ENCODE measurements around the gene ALG8.

Gene ALG8

DNA sequence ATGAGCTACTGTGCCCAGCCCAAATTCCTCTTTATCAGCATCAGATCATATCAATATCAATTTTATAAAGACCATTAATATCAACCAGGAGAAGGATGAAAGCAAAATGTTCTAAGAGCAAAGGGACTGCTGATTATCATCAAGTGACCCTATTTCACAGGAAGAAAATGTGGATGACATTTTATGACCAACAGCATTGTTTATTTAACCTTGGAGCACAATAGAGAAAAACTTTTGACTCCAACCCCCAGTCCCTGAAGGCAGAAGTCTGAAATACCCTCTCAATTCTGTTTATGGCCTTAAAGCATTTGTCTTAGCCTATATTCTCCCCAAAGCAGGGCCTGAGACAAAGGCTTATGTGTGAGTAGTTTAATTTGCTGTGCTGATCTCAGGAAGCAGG, 11.3 kb upstream of the ALG8 start:
- Mint-ChIP-seq H3K4me3 (no peak overlapping the region), H3K27ac (no peak overlapping the region), H3K27me3 (ENCODE audit: low read depth) (no peaks in the 10 kb centered on the region), H3K36me3 (ENCODE audit: low read depth) (peaks cover 14% of the 10 kb centered on the region), H3K9me3 (no peaks in the 10 kb centered on the region), H3K4me1 (no peaks in the 10 kb centered on the region)
- TF ChIP-seq, protein P1, sequence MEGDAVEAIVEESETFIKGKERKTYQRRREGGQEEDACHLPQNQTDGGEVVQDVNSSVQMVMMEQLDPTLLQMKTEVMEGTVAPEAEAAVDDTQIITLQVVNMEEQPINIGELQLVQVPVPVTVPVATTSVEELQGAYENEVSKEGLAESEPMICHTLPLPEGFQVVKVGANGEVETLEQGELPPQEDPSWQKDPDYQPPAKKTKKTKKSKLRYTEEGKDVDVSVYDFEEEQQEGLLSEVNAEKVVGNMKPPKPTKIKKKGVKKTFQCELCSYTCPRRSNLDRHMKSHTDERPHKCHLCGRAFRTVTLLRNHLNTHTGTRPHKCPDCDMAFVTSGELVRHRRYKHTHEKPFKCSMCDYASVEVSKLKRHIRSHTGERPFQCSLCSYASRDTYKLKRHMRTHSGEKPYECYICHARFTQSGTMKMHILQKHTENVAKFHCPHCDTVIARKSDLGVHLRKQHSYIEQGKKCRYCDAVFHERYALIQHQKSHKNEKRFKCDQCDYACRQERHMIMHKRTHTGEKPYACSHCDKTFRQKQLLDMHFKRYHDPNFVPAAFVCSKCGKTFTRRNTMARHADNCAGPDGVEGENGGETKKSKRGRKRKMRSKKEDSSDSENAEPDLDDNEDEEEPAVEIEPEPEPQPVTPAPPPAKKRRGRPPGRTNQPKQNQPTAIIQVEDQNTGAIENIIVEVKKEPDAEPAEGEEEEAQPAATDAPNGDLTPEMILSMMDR (IDR thresholded peaks at IDR 0.05; ENCODE audit: unreplicated experiment in 3 of 3), result no peak

DNA sequence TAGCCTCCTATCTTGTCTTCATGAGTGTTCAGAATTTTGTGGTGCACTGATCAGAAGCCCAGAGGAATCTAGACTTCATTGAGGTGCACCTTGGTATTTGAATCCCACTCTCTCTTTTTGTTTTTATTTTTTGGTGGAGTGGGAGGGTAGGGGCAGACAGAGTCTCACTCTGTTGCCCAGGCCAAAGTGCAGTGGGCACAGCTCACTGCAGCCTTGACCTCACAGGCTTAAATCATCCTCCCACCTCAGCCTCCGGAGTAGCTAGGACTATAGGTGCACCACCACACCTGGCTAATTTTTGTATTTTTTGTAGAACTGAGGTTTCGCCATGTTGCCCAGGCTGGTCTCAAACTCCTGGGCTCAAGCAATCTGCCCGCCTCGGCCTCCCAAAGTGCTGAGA, 10.9 kb upstream of the ALG8 start:
- Mint-ChIP-seq H3K9me3 (no peaks in the 10 kb centered on the region), H3K4me3 (no peak overlapping the region), H3K4me1 (no peaks in the 10 kb centered on the region), H3K27me3 (ENCODE audit: low read depth) (no peaks in the 10 kb centered on the region), H3K36me3 (ENCODE audit: low read depth) (peaks cover 14% of the 10 kb centered on the region), H3K27ac (no peak overlapping the region)
- TF ChIP-seq, protein P1 (IDR thresholded peaks at IDR 0.05; ENCODE audit: unreplicated experiment in 3 of 3), result no peak

DNA sequence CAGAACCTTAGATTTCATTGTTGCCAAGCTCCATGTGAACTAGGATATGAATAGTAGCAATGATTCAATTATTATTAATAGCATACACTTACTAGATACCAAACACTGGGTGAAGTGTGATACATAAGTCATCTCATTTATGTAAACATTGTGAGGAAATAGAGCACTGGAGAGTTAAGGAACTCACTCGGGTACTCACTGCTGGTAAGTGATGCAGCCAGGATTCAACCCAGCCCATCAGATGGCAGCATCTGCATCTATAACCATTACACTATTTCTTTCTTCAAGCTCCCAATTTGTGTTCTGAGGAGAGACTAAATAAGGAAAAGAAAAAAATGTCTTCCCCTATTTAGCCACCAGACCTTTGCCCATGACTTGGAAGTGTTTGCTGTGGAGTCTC, 10.2 kb upstream of the ALG8 start:
- Mint-ChIP-seq H3K36me3 (ENCODE audit: low read depth) (peaks cover 14% of the 10 kb centered on the region), H3K27ac (no peak overlapping the region), H3K27me3 (ENCODE audit: low read depth) (no peaks in the 10 kb centered on the region), H3K4me1 (no peaks in the 10 kb centered on the region), H3K9me3 (no peaks in the 10 kb centered on the region), H3K4me3 (no peak overlapping the region)
- TF ChIP-seq, protein P1 (IDR thresholded peaks at IDR 0.05; ENCODE audit: unreplicated experiment in 3 of 3), result no peak

DNA sequence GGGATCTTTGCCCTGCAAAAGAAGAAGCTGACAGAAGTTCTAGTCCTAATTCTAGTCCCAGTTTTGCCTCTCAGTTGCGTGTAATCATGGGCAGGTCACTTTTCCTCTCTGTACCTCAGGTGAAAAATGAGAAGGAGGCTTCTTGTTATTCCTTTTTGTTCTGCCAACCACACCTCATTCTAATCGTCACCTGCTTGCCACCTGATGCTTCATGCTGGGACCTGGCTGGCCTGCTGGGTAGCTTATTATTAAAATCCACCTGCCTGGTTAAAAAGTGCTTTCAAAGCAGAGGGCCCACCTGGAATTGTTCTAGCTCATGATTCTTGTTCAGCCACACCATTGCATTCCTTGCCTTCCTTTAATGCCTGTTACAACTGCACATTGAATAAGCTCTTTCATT, 8.4 kb upstream of the ALG8 start:
- Mint-ChIP-seq H3K27me3 (ENCODE audit: low read depth) (no peaks in the 10 kb centered on the region), H3K27ac (no peak overlapping the region), H3K4me3 (no peak overlapping the region), H3K4me1 (peaks cover 5% of the 10 kb centered on the region), H3K36me3 (ENCODE audit: low read depth) (peaks cover 19% of the 10 kb centered on the region), H3K9me3 (no peaks in the 10 kb centered on the region)
- TF ChIP-seq, protein P1 (IDR thresholded peaks at IDR 0.05; ENCODE audit: unreplicated experiment in 3 of 3), result no peak

DNA sequence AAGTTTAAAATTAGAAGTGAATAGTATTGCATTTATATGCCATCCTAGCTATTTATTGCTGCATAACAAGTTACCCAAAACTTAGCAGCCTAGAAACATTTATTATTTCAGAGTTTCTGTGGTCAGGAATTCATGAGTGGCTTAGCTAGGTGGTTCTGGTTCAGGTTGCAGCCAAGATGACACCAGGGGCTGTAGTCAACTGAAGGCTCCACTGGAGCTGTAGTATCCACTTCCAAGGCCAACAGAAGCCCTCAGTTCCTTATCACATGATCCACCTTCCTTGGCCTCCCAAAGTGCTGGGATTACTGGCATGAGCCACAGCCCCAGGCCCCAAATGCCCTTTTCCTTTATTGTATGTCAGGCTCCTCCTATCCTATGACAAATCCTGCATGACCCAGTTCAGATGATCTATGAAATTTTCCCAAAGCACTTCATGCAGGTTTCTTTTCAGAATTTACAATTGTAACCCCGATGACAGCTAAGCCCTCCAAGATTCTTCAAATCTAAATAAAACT, 6.1 kb upstream of the ALG8 start:
- peaks cover 14% of the 10 kb centered on the region for H3K4me1 Mint-ChIP-seq

More for the DNA sequence above, 6.1 kb upstream of the ALG8 start:
- Mint-ChIP-seq H3K36me3 (ENCODE audit: low read depth) (peaks cover 19% of the 10 kb centered on the region), H3K27me3 (ENCODE audit: low read depth) (no peaks in the 10 kb centered on the region), H3K4me3 (peak overlapping the region in 1 of 3 experiments; percentile 25), H3K27ac (no peak overlapping the region), H3K9me3 (no peaks in the 10 kb centered on the region)
- TF ChIP-seq, protein P1 (IDR thresholded peaks at IDR 0.05; ENCODE audit: unreplicated experiment in 3 of 3), result no peak

Data from nephron (organoid).